GM23338 (cell line): ENCODE results near the gene GVQW3. TPM values are rescaled to one million over a fixed set of nuclear protein-coding genes. Genes with fewer than 3 reads are reported as not detected.

Experiments used
- ATAC-seq: fragments of 200-7000 bp; cut with Tn5 transposase; 3 replicates; pipeline ENCODE4 v1.9.1; 2020
- DNase-seq: peaks from one replicate; pipeline ENCODE4 v3.0.0-alpha.2; 2015; ENCODE audit warnings: low spot score
- H2AFZ ChIP-seq: fragments of 200-600 bp; sonication (generic); 2 replicates; pipeline ENCODE4 v1.8.0; 2016; ENCODE audit warnings: antibody characterized with exemption, mild to moderate bottlenecking, moderate library complexity
- H3F3A ChIP-seq: fragments of 200-600 bp; sonication (generic); replicated peaks from 2 replicates; pipeline ENCODE4 v1.8.0; 2017; ENCODE audit warnings: antibody characterized with exemption, mixed run types, low read depth
- H3K27ac ChIP-seq: fragments of 200-600 bp; sonication (generic); 2 replicates; pipeline ENCODE4 v1.6.1; 2016; ENCODE audit warnings: low read depth
- H3K27me3 ChIP-seq: fragments of 200-600 bp; sonication (generic); 2 replicates; pipeline ENCODE4 v1.8.0; 2016; ENCODE audit warnings: mild to moderate bottlenecking, mixed run types, moderate library complexity; ENCODE audit not compliant: insufficient read depth
- H3K36me3 ChIP-seq: fragments of 200-600 bp; sonication (generic); 2 replicates; pipeline ENCODE4 v1.8.0; 2016; ENCODE audit warnings: mild to moderate bottlenecking; ENCODE audit not compliant: insufficient read depth
- H3K4me1 ChIP-seq: fragments of 200-600 bp; sonication (generic); 2 replicates; pipeline ENCODE4 v1.8.0; 2016; ENCODE audit warnings: mild to moderate bottlenecking, moderate library complexity; ENCODE audit not compliant: insufficient read depth
- H3K4me2 ChIP-seq: fragments of 200-600 bp; sonication (generic); 2 replicates; pipeline ENCODE4 v1.7.1; 2017; ENCODE audit warnings: mixed run types
- H3K4me3 ChIP-seq: fragments of 200-600 bp; sonication (generic); 2 replicates; pipeline ENCODE4 v1.6.1; 2016; ENCODE audit warnings: mixed run types
- H3K79me2 ChIP-seq: fragments of 200-600 bp; sonication (generic); replicated peaks from 2 replicates; pipeline ENCODE4 v1.8.0; 2017; ENCODE audit warnings: mild to moderate bottlenecking; ENCODE audit not compliant: insufficient read depth
- H3K9me2 ChIP-seq: fragments of 200-600 bp; sonication (generic); 2 replicates; pipeline ENCODE4 v1.8.0; 2017; ENCODE audit not compliant: insufficient read depth
- H4K20me1 ChIP-seq: fragments of 200-600 bp; sonication (generic); replicated peaks from 2 replicates; pipeline ENCODE4 v1.8.0; 2017; ENCODE audit warnings: mild to moderate bottlenecking; ENCODE audit not compliant: insufficient read depth
- H3K27ac Mint-ChIP-seq: 2 replicates; pipeline ENCODE4 v1.8.0; 2020; ENCODE audit warnings: inconsistent platforms, mild to moderate bottlenecking, moderate library complexity, mixed read lengths
- H3K27me3 Mint-ChIP-seq: 3 replicates; pipeline ENCODE4 v1.8.0; 2022; ENCODE audit warnings: low read depth, mild to moderate bottlenecking, moderate library complexity, mixed read lengths, inconsistent platforms; ENCODE audit not compliant: insufficient read depth, poor library complexity
- H3K36me3 Mint-ChIP-seq: 3 replicates; pipeline ENCODE4 v1.8.0; 2021; ENCODE audit warnings: low read depth, mild to moderate bottlenecking, inconsistent platforms, moderate library complexity, mixed read lengths
- H3K4me1 Mint-ChIP-seq: 3 replicates; pipeline ENCODE4 v1.8.0; 2020; ENCODE audit warnings: mild to moderate bottlenecking, inconsistent platforms, mixed read lengths
- H3K4me3 Mint-ChIP-seq: 3 replicates; pipeline ENCODE4 v1.8.0; 2021; ENCODE audit warnings: moderate library complexity, mild to moderate bottlenecking, inconsistent platforms, mixed read lengths
- H3K9me3 Mint-ChIP-seq: 3 replicates; pipeline ENCODE4 v1.8.0; 2020; ENCODE audit warnings: moderate library complexity, mild to moderate bottlenecking, inconsistent platforms, mixed read lengths
- CREB1 ChIP-seq: fragments of 250-450 bp; sonication (Bioruptor Pico); IDR thresholded peaks from 2 replicates; pipeline ENCODE4 v1.5.0; 2020; ENCODE audit warnings: low read depth, mild to moderate bottlenecking, moderate library complexity
- EZH2 ChIP-seq: fragments of 200-600 bp; sonication (generic); IDR thresholded peaks from one replicate; pipeline ENCODE4 v1.8.0; 2017; ENCODE audit warnings: antibody characterized with exemption, mild to moderate bottlenecking, low read depth; ENCODE audit not compliant: unreplicated experiment
- EZH2phosphoT487 ChIP-seq: fragments of 200-600 bp; sonication (generic); IDR thresholded peaks from one replicate; pipeline ENCODE4 v1.8.1; 2018; ENCODE audit warnings: antibody characterized with exemption; ENCODE audit not compliant: unreplicated experiment
- JUNB ChIP-seq: IDR thresholded peaks from one replicate; pipeline ENCODE4 v1.6.1; 2016; ENCODE audit warnings: antibody characterized with exemption; ENCODE audit not compliant: unreplicated experiment
- NANOG ChIP-seq: IDR thresholded peaks from 2 replicates; pipeline ENCODE4 v1.6.1; 2016; ENCODE audit warnings: antibody characterized with exemption, borderline replicate concordance
- POLR2AphosphoS5 ChIP-seq: IDR thresholded peaks from 2 replicates; pipeline ENCODE4 v1.6.1; 2016; ENCODE audit warnings: antibody characterized with exemption, low read depth
- STAT1 ChIP-seq: IDR thresholded peaks from one replicate; pipeline ENCODE4 v1.6.1; 2016; ENCODE audit warnings: antibody characterized with exemption; ENCODE audit not compliant: unreplicated experiment
- ZNF114 ChIP-seq: fragments of 250-450 bp; sonication (Bioruptor Pico); IDR thresholded peaks from 2 replicates; pipeline ENCODE4 v1.5.0; 2020; ENCODE audit warnings: mild to moderate bottlenecking, moderate library complexity
- ZNF331 ChIP-seq: fragments of 250-450 bp; sonication (Bioruptor Pico); IDR thresholded peaks from 2 replicates; pipeline ENCODE4 v1.5.0; 2020; ENCODE audit warnings: low read depth, mild to moderate bottlenecking, moderate library complexity
- polyA plus RNA-seq: library from polyadenylated mRNA; unstranded; fragments of >200 nt; fragmentation: Nextera tagmentation; extraction: Ambion mirVana; gene quantifications from 2 replicates; pipeline ENCODE4 v1.2.1, GENCODE V29; 2016
- total RNA-seq: library from RNA; depleted of rRNA; stranded (reverse); fragments of >200 nt; shearing (Covaris generic); gene quantifications from 2 replicates; pipeline ENCODE4 v1.2.3, GENCODE V29; 2014
- TF ChIP-seq, protein P1 (sequence below): IDR thresholded peaks from one replicate; pipeline ENCODE4 v1.6.1; 2018; ENCODE audit warnings: antibody characterized with exemption; ENCODE audit not compliant: unreplicated experiment
- TF ChIP-seq, protein P2 (sequence below): IDR thresholded peaks from 2 replicates; pipeline ENCODE4 v1.6.1; 2016; ENCODE audit warnings: antibody characterized with exemption

GVQW3 gene
- total and polyA plus RNA-seq, 2 experiments from 2014 or later: 3.5 to 4.9 TPM

DNA sequence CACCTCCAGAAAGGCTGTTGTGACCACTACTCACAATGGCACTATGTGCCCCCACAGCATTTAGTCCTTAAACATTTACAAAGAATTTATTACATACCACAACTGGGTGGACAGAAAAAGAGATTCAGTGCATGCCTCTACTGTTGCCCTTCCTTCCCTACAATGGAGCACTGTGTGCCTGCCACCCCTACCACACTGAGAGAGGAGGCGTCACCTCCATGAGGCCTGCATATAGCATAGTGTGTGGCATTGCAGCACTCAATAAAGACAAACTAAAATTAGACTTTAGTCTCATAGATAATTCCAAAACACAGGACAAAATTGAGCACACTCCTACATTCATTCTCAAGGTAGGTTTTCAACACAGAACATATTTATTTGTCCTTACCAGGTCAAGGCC lies 26.0 kb upstream of the GVQW3 start (continued):
- TF ChIP-seq EZH2phosphoT487: no peak
- TF ChIP-seq, protein P1, sequence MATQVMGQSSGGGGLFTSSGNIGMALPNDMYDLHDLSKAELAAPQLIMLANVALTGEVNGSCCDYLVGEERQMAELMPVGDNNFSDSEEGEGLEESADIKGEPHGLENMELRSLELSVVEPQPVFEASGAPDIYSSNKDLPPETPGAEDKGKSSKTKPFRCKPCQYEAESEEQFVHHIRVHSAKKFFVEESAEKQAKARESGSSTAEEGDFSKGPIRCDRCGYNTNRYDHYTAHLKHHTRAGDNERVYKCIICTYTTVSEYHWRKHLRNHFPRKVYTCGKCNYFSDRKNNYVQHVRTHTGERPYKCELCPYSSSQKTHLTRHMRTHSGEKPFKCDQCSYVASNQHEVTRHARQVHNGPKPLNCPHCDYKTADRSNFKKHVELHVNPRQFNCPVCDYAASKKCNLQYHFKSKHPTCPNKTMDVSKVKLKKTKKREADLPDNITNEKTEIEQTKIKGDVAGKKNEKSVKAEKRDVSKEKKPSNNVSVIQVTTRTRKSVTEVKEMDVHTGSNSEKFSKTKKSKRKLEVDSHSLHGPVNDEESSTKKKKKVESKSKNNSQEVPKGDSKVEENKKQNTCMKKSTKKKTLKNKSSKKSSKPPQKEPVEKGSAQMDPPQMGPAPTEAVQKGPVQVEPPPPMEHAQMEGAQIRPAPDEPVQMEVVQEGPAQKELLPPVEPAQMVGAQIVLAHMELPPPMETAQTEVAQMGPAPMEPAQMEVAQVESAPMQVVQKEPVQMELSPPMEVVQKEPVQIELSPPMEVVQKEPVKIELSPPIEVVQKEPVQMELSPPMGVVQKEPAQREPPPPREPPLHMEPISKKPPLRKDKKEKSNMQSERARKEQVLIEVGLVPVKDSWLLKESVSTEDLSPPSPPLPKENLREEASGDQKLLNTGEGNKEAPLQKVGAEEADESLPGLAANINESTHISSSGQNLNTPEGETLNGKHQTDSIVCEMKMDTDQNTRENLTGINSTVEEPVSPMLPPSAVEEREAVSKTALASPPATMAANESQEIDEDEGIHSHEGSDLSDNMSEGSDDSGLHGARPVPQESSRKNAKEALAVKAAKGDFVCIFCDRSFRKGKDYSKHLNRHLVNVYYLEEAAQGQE: no peak

DNA sequence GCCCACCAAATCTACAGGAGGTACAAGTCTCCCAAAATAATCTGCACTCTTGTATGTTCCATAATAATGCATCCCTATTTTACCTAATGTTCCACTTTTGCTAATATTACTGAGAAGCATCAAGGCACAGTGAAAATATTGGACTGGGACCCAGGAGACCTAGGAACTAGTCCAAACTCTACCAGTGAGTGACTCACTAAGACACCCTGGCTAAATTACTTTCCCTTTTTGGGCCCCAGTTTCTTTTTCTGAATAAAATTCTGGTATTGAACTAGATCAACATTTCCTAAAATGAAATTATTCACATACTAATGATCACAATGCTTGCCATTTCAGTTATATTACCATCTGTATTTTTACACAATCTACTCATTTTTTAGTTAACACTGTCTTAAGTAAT lies 19.7 kb upstream of the GVQW3 start:
- DNase-seq (no peak), ATAC-seq (no peak)
- no peak overlapping the region for H3K27ac ChIP-seq
- TF ChIP-seq CREB1 (CRISPR knock-in tag) (no peak), JUNB (no peak), EZH2phosphoT487 (no peak), POLR2AphosphoS5 (no peak), STAT1 (no peak)
- TF ChIP-seq, protein P2, sequence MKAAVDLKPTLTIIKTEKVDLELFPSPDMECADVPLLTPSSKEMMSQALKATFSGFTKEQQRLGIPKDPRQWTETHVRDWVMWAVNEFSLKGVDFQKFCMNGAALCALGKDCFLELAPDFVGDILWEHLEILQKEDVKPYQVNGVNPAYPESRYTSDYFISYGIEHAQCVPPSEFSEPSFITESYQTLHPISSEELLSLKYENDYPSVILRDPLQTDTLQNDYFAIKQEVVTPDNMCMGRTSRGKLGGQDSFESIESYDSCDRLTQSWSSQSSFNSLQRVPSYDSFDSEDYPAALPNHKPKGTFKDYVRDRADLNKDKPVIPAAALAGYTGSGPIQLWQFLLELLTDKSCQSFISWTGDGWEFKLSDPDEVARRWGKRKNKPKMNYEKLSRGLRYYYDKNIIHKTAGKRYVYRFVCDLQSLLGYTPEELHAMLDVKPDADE: no peak
- no peak overlapping the region for H3K4me2 ChIP-seq
- H3K9me3 Mint-ChIP-seq: no peaks in the 10 kb centered on the region
- no peaks in the 10 kb centered on the region for H3K36me3 ChIP-seq
- H3K27ac Mint-ChIP-seq: no peak overlapping the region
- H3K9me2 ChIP-seq: no peaks in the 10 kb centered on the region
- no peaks in the 10 kb centered on the region for H3K4me1 ChIP-seq
- no peak overlapping the region for H2AFZ ChIP-seq
- peaks cover 8% of the 10 kb centered on the region; the same call in 1 of the 3 replicates for H3K36me3 Mint-ChIP-seq
- no peak overlapping the region for H3K4me3 ChIP-seq
- no peaks in the 10 kb centered on the region for H3K27me3 ChIP-seq
- H4K20me1 ChIP-seq: peaks cover 10% of the 10 kb centered on the region
- no peak overlapping the region for H3K4me3 Mint-ChIP-seq
- no peaks in the 10 kb centered on the region; the same call in 2 of the 3 replicates for H3K4me1 Mint-ChIP-seq
- H3K79me2 ChIP-seq: peaks cover 23% of the 10 kb centered on the region
- H3K27me3 Mint-ChIP-seq: no peaks in the 10 kb centered on the region
- no peaks in the 10 kb centered on the region for H3F3A ChIP-seq

DNA sequence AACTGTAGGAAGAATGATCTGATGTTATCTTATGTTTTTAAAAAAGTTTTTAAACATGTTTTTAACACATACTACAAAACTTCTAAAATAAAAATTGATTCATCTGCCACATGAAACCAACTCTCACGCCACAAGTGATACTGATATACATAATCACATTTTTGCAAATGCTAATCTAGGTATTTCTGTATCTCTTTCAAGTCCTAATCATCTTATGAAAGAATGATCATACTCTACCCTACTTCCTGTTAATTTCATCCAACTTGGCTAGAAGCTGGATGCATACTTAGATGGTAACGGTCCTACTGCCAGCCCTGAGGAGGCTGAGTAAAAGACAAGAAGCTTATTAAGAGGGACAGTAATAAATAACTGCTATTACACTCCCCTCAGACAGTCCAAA lies 19.3 kb upstream of the GVQW3 start:
- peaks cover 27% of the 10 kb centered on the region for H3K79me2 ChIP-seq
- no peaks in the 10 kb centered on the region for H3K27me3 ChIP-seq
- no peaks in the 10 kb centered on the region for H3K9me2 ChIP-seq
- H3K4me3 ChIP-seq: no peak overlapping the region
- H3K4me2 ChIP-seq: no peak overlapping the region
- ATAC-seq (no peak), DNase-seq (no peak)
- H3K27ac ChIP-seq: no peak overlapping the region
- Mint-ChIP-seq H3K27ac (no peak overlapping the region), H3K27me3 (no peaks in the 10 kb centered on the region), H3K36me3 (peaks cover 8% of the 10 kb centered on the region; the same call in 1 of the 3 replicates), H3K9me3 (no peaks in the 10 kb centered on the region), H3K4me1 (no peaks in the 10 kb centered on the region; the same call in 2 of the 3 replicates), H3K4me3 (no peak overlapping the region)
- no peaks in the 10 kb centered on the region for H3K4me1 ChIP-seq
- H3F3A ChIP-seq: no peaks in the 10 kb centered on the region
- peaks cover 10% of the 10 kb centered on the region for H4K20me1 ChIP-seq
- H2AFZ ChIP-seq: no peak overlapping the region
- no peaks in the 10 kb centered on the region for H3K36me3 ChIP-seq
- TF ChIP-seq CREB1 (CRISPR knock-in tag) (no peak), ZNF331 (CRISPR knock-in tag) (no peak), JUNB (no peak), EZH2 (no peak), NANOG (no peak), STAT1 (no peak), EZH2phosphoT487 (no peak), ZNF114 (CRISPR knock-in tag) (no peak), POLR2AphosphoS5 (no peak)
- TF ChIP-seq, protein P1: no peak
- TF ChIP-seq, protein P2: no peak
